RWPE1 (cell line): ENCODE data around the gene GLIS1.
"Not testable (repeated sequence)": the region's sequence is repeated elsewhere in the genome, so short reads cannot be mapped to it uniquely, and the experiment has no call there.

ENCODE experiments used
- CTCF ChIA-PET: fragments of 350-600 bp; sonication (Branson Sonifier 250); formaldehyde crosslinking; extraction: SDS; loops from one replicate; lab custom pipeline; 2021; lab: Yijun Ruan, JAX
- POLR2A ChIA-PET: fragments of 400-600 bp; formaldehyde crosslinking; extraction: SDS; loops from one replicate; lab custom pipeline; 2020; ENCODE audit warnings: antibody characterized with exemption; ENCODE audit not compliant: low non-redundant PET; lab: Yijun Ruan, JAX
- DNase-seq: peaks from one replicate; pipeline ENCODE4 v3.0.0; 2012; ENCODE audit warnings: low spot score
- H3K27ac ChIP-seq: fragments of 450-650 bp; 2 replicates; pipeline ENCODE4 v1.5.1; 2017
- TF ChIP-seq, protein P1 (sequence below): fragments of 450-650 bp; conservative IDR thresholded peaks from 2 replicates; pipeline ENCODE4 v1.5.1; 2017; ENCODE audit warnings: low read depth, mild to moderate bottlenecking

Gene GLIS1

DNA sequence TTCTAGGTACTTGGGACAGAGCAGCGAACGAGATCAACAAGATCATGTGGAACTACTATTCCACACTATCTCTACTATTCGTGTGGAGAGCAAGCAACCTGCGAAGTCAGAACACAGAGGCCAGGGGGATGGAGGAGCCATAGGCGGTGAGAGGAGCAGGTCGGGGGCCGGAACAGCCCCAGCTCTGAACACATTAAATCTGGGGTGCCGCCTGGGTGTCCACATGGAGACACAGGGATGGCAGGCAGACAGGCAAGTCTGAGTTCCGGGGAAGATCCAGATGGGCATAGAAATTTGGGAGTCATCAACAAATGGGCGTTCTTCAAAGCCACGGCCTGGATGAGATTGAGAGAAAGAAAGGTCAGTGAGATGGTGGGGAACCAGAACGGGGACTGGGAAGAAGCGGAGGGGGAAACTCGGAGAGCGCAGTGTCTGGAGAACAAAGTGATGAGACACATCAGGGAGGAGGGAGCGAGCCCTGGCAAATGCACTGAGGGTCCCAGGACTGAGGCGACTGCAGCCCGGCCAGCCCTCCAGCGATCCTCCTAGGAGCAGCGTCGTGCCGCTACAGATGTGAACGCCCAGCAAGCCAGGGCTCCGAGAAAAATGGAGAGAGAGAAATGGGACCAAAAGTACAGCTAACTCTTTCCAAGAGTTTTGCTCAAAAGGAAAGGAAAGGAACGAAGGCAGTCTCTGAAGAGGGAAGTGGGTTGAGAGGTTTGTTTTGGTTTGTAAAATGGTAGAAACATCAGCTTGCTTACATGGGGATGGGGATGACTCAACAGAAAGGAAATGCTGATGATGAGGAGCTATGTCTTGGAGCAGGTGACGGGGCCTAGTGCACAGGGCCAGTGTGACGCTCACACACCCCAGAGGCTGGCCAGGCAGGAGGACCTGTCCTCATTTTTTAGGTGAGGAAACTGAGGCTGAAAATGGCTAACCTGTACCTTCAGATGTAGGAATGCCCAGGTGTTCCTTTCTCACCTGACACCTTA, 84.5 kb downstream of the GLIS1 start:
- no peak for DNase-seq
- ChIA-PET CTCF (interaction anchor here (0.5 kb wide), 1 partner anchor 393 kb away, joined by 3 read pairs; no protein-coding TSS in a partner anchor), POLR2A (no interaction called here)
- H3K27ac ChIP-seq, result no peak overlapping the region
- TF ChIP-seq, protein P1, sequence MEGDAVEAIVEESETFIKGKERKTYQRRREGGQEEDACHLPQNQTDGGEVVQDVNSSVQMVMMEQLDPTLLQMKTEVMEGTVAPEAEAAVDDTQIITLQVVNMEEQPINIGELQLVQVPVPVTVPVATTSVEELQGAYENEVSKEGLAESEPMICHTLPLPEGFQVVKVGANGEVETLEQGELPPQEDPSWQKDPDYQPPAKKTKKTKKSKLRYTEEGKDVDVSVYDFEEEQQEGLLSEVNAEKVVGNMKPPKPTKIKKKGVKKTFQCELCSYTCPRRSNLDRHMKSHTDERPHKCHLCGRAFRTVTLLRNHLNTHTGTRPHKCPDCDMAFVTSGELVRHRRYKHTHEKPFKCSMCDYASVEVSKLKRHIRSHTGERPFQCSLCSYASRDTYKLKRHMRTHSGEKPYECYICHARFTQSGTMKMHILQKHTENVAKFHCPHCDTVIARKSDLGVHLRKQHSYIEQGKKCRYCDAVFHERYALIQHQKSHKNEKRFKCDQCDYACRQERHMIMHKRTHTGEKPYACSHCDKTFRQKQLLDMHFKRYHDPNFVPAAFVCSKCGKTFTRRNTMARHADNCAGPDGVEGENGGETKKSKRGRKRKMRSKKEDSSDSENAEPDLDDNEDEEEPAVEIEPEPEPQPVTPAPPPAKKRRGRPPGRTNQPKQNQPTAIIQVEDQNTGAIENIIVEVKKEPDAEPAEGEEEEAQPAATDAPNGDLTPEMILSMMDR, result no peak

- H3K27ac ChIP-seq, result no peak overlapping the region
- ChIA-PET POLR2A (no interaction called here), CTCF (no interaction called here)
- no peak for DNase-seq
- TF ChIP-seq, protein P1, result no peak
These were observed 85.3 kb downstream of the GLIS1 start for GRCh38 chr1:53653631-53654030.

- CTCF ChIA-PET, result no interaction called here
- POLR2A ChIA-PET, result no interaction called here
- TF ChIP-seq, protein P1, result no peak
- no peak for DNase-seq
- H3K27ac ChIP-seq, result no peak overlapping the region
These were observed 85.8 kb downstream of the GLIS1 start for GRCh38 chr1:53653200-53653575.

DNA sequence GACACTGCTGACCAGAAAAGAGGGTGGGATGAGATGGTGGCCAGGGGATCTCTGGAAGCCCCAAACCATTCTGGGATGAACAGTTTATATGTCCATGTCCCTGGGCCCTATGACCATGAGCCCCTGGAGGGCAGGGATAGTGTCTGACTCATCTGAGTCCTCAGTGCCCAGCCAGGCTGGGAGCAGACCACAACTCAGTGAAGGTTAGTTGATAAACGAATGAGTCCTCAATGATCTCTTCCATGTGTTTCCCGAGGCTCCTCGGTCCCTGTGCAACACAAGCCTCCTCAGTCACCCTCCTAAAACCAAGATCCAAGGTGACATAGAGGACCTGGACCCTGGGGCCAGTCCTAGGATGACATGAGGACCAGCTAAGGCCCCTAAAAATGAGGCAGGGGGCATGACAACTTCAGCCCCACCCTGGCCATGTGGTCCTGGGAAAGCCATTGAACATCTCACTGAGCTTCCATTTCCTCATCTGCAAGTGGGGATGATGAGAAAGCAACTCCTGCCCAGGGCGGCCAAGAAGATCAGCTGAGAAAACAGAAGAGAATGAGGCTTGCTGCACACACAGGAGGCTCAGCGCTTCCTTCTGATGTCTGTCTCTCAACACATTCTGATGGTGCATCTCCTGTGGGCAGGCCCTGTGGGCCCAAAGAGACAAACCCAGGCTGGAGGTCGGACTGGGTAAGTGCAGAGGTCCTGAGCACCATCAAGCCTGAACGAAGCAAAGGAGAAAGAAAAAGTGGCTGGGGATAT, 86.3 kb downstream of the GLIS1 start:
- ChIA-PET CTCF (no interaction called here), POLR2A (no interaction called here)
- TF ChIP-seq, protein P1, result no peak
- H3K27ac ChIP-seq, result no peak overlapping the region
- no peak for DNase-seq

DNA sequence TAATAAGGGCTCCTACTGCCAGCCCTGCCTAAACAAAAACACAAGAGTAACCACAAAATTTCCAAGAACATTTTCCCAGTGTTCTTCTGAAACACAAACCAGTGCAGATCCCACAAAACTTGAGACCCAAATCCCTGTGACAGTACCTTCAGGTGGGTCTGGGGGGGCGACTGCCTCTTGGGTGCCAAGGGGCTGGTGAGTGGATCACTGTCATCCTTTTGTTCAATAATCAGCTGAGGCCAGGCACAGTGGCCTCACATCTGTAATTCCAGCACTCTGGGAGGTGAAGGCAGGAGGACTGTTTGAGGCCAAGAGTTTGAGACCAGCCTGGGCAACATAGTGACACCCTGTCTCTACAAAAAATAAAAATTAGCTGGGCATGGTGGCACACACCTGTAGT, 87.6 kb downstream of the GLIS1 start:
- no peak overlapping the region for H3K27ac ChIP-seq
- TF ChIP-seq, protein P1, result no peak
- CTCF ChIA-PET, result no interaction called here
- no peak for DNase-seq
- POLR2A ChIA-PET, result no interaction called here

GRCh38 chr1:53648516-53648915, 90.4 kb downstream of the GLIS1 start:
- TF ChIP-seq, protein P1, result no peak
- no peak overlapping the region for H3K27ac ChIP-seq
- ChIA-PET CTCF (no interaction called here), POLR2A (no interaction called here)
- no peak for DNase-seq

GRCh38 chr1:53647915-53648314, 91.0 kb downstream of the GLIS1 start:
- CTCF ChIA-PET, POLR2A ChIA-PET, H3K27ac ChIP-seq, DNase-seq: not testable (repeated sequence)
